Heart left ventricle (tissue), 16 donors: ENCODE results near the gene MTMR2. TPM values are rescaled to one million over a fixed set of nuclear protein-coding genes. Genes with fewer than 3 reads are reported as not detected.

Experiments used
- ATAC-seq, 4 donors: fragments of 200-7000 bp; cut with Tn5 transposase; one replicate each; pipeline ENCODE4 v1.9.1; 2020 to 2022; ENCODE audit warnings: moderate library complexity in 4 of 4, mild to moderate bottlenecking in 3 of 4, moderate number of reproducible peaks in 1 of 4
- DNase-seq, 5 donors: peaks; one replicate each; pipeline ENCODE4 v3.0.0-alpha.2; 2020
- H3K27ac ChIP-seq, 12 donors: fragments of 200-600 bp; sonication (generic) in 4 of 12; one replicate each; pipeline versions ENCODE4 v1.5.0 to v1.8.0; 2016 to 2022; ENCODE audit warnings: mild to moderate bottlenecking in 2 of 12
- H3K27me3 ChIP-seq, 9 donors: fragments of 200-600 bp; sonication (generic) in 2 of 9; one replicate each; pipeline versions ENCODE4 v1.5.1 to v1.8.0; 2016 to 2022; ENCODE audit warnings: mild to moderate bottlenecking in 3 of 9
- H3K36me3 ChIP-seq, 9 donors: fragments of 200-600 bp; sonication (generic) in 2 of 9; one replicate each; pipeline versions ENCODE4 v1.5.0 to v1.8.0; 2018 to 2022; ENCODE audit warnings: mild to moderate bottlenecking in 2 of 9
- H3K4me1 ChIP-seq, 12 donors: fragments of 200-600 bp; sonication (generic) in 4 of 12; one replicate each; pipeline versions ENCODE4 v1.5.0 to v1.8.0; 2016 to 2022; ENCODE audit warnings: mild to moderate bottlenecking in 3 of 12
- H3K4me3 ChIP-seq, 12 donors: fragments of 200-600 bp; sonication (generic) in 4 of 12; one replicate each; pipeline versions ENCODE4 v1.5.0 to v1.8.0; 2017 to 2022; ENCODE audit warnings: mild to moderate bottlenecking in 9 of 12, moderate library complexity in 4 of 12
- H3K9me3 ChIP-seq, 12 donors: fragments of 200-600 bp; sonication (generic) in 4 of 12; one replicate each; pipeline versions ENCODE4 v1.5.0 to v1.8.0; 2016 to 2022; ENCODE audit warnings: mild to moderate bottlenecking in 1 of 12
- CTCF ChIP-seq, 12 donors: fragments of 200-600 bp; sonication (generic) in 4 of 12; IDR thresholded peaks; one replicate each; pipeline versions ENCODE4 v1.5.0 to v1.8.0; 2018 to 2022; ENCODE audit warnings: antibody characterized with exemption in 12 of 12, mild to moderate bottlenecking in 5 of 12
- POLR2A ChIP-seq, 2 donors: fragments of 450-650 bp; IDR thresholded peaks; one replicate each; pipeline ENCODE4 v1.6.1; 2017; ENCODE audit warnings: antibody characterized with exemption in 2 of 2, mild to moderate bottlenecking in 2 of 2, moderate library complexity in 2 of 2
- WGBS, 4 donors: extraction: QIAGEN DNeasy Blood & Tissue Kit in 2 of 4; methylation state at CpG; one replicate each; pipeline versions ENCODE4 v1.1.5 to v1.1.7; 2013 to 2018; 5-methylcytosine and 5-hydroxymethylcytosine counted together
- intact Hi-C, 10 donors: fragments of 100-400 bp; cut with DNase I; formaldehyde crosslinking; loops; one replicate each; pipeline versions ENCODE4 v1.11.1 to v1.14.2; 2022
- polyA plus RNA-seq, 2 donors: library from polyadenylated mRNA; stranded (reverse); fragments of 200-250 nt; gene quantifications; one replicate each; pipeline ENCODE4 v1.2.3, GENCODE V29; 2013
- total RNA-seq, 9 donors: library from RNA; depleted of rRNA in 2 of 9; stranded (reverse); fragments of >200 nt in 2 of 9; fragmentation: NEBNext Ultra II Directional in 3 of 9; extraction: Animal tissue kit (Norgen Biotek cat#: 25700) in 3 of 9; gene quantifications; one replicate each; pipeline versions ENCODE4 v1.1.0 to v1.2.4, GENCODE V29; 2016 to 2023
- donor health status: ischemic (EF 13 %, LVEDD 7.1; RV severe dilation, severe dysfunction).
- donor health status: healthy with polysubstance abuse.
- donor health status: DM: no; HTN: yes; CAD: no.
- donor health status: DM: no; HTN: no; CAD: no.
- donor health status: ischemic (EF 25% LVEDD 6.9; RV normal size, moderate dysfunction).
- donor health status: ischemic (EF 25% LVEDD 5.7; RV mildly dilated, moderate dysfunction).
- donor health status: healthy.
- donor health status: DM: yes; HTN: yes; CAD: no.
- donor health status: ischemic (EF 35%, LVEDD 5.7; RV mildly dilated, moderate dysfunction).
- donor health status: nonischemic (EF 11% LVEDD 7.7; RV severe dilation, severe dysfunction).
- donor health status: DM: yes; HTN: yes; CAD: no.
- donor health status: PGD.
- donor health status: ischemic (EF 29% LVEDD 5.4; RV normal size, mild dysfunction).
- donor health status: nonischemic (EF 23%, LVEDD 6.1; RV moderate dilation, normal function).

The MTMR2 gene
- total and polyA plus RNA-seq, 11 donors = 7.1 to 23.9 (median 18.6) TPM

GRCh38 chr11:95943546-95943945 is 19.6 kb upstream of the MTMR2 start:
- TF ChIP-seq POLR2A (IDR thresholded peaks at IDR 0.05) (no peak), CTCF (IDR thresholded peaks at IDR 0.05) (no peak)
- 63 to 78% (median 71%) methylated on average over 1 of the region's 1 CpG for WGBS, 4 donors
- ATAC-seq (no peak), DNase-seq (no peak)
- H3K4me3 ChIP-seq = no peak overlapping the region
- intact Hi-C loops = no loop called here
- no peak overlapping the region for H3K27ac ChIP-seq
- no peaks in the 10 kb centered on the region for H3K4me1 ChIP-seq
- no peaks in the 10 kb centered on the region for H3K27me3 ChIP-seq
- H3K36me3 ChIP-seq = no peaks in the 10 kb centered on the region
- peaks cover 0 to 15% (median 5%) of the 10 kb centered on the region in 12 donors for H3K9me3 ChIP-seq

GRCh38 chr11:95939091-95939490 is 15.2 kb upstream of the MTMR2 start:
- 73 to 91% (median 80%) methylated on average over 6 of the region's 6 CpGs for WGBS, 4 donors

GRCh38 chr11:95937358-95937757 is 13.5 kb upstream of the MTMR2 start:
- ATAC-seq = no peak
- Histone ChIP-seq H3K4me3 (no peak overlapping the region), H3K4me1 (no peaks in the 10 kb centered on the region), H3K9me3 (peaks cover 0 to 20% (median 0%) of the 10 kb centered on the region in 12 donors), H3K36me3 (no peaks in the 10 kb centered on the region), H3K27me3 (no peaks in the 10 kb centered on the region), H3K27ac (no peak overlapping the region)
- intact Hi-C loops = no loop called here
- no peak for DNase-seq
- TF ChIP-seq POLR2A (IDR thresholded peaks at IDR 0.05) (no peak), CTCF (IDR thresholded peaks at IDR 0.05) (no peak)

More at GRCh38 chr11:95939091-95939490, 15.2 kb upstream of the MTMR2 start:
- no peaks in the 10 kb centered on the region for H3K4me1 ChIP-seq
- ATAC-seq (no peak), DNase-seq (no peak)
- no peaks in the 10 kb centered on the region for H3K36me3 ChIP-seq
- no peak overlapping the region for H3K4me3 ChIP-seq
- peaks cover 0 to 11% (median 0%) of the 10 kb centered on the region in 12 donors for H3K9me3 ChIP-seq
- no peak overlapping the region for H3K27ac ChIP-seq
- intact Hi-C loops = no loop called here
- TF ChIP-seq POLR2A (IDR thresholded peaks at IDR 0.05) = no peak
- no peak for TF ChIP-seq CTCF (IDR thresholded peaks at IDR 0.05)
- H3K27me3 ChIP-seq = no peaks in the 10 kb centered on the region

DNA sequence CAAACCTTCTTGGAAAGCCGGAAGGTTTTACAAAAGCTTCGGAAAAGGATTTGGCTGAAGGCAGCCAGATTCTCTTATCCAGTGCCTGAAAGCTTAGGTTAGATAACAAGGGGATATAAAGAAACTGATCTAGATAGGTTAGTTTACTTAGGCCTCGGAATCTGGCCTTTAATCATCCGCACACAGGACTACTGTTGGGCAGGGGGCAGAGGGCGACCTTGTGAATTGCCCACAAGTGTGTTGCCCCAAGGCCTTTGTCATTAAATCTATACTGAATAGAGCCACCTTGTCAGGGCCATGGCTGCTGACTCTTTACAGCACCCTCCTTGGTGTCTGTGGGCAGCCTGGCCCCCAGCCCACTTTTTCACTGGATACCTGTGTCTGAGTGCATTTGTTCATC is 9.7 kb upstream of the MTMR2 start:
- intact Hi-C loops = no loop called here
- Histone ChIP-seq H3K9me3 (peaks cover 0 to 39% (median 9%) of the 10 kb centered on the region in 12 donors), H3K36me3 (no peaks in the 10 kb centered on the region), H3K4me3 (no peak overlapping the region), H3K27me3 (no peaks in the 10 kb centered on the region), H3K27ac (no peak overlapping the region), H3K4me1 (no peaks in the 10 kb centered on the region)
- ATAC-seq (no peak), DNase-seq (no peak)
- WGBS, 4 donors = 89 to 95% (median 91%) methylated on average over 5 of the region's 5 CpGs
- TF ChIP-seq CTCF (IDR thresholded peaks at IDR 0.05) = no peak
- TF ChIP-seq POLR2A (IDR thresholded peaks at IDR 0.05) = no peak
